VCaP (cell line): ENCODE measurements around the gene RGS12.
A peak's percentile ranks its signal among the peaks of the same experiment; 100 is the strongest.

ENCODE experiments used
- H3K27ac ChIP-seq: fragments of 450-650 bp; 2 replicates; pipeline ENCODE4 v1.5.1; 2017
- CTCF ChIP-seq: fragments of 450-650 bp; conservative IDR thresholded peaks from 2 replicates; pipeline ENCODE4 v1.5.1; 2017; ENCODE audit warnings: mild to moderate bottlenecking, moderate library complexity

RGS12 gene

GRCh38 chr4:3287271-3287971 is 5.4 kb upstream of the RGS12 start:
- no peak for TF ChIP-seq CTCF
- no peak overlapping the region for H3K27ac ChIP-seq

GRCh38 chr4:3287972-3288570 is 4.8 kb upstream of the RGS12 start:
- no peak overlapping the region for H3K27ac ChIP-seq
- no peak for TF ChIP-seq CTCF

GRCh38 chr4:3288571-3289094 is 4.2 kb upstream of the RGS12 start:
- no peak for TF ChIP-seq CTCF
- no peak overlapping the region for H3K27ac ChIP-seq

GRCh38 chr4:3290476-3290875 is 2.3 kb upstream of the RGS12 start:
- peak overlapping the region; percentile 90 for H3K27ac ChIP-seq
- no peak for TF ChIP-seq CTCF

GRCh38 chr4:3290889-3291321 is 1.9 kb upstream of the RGS12 start:
- peak overlapping the region; percentile 90 for H3K27ac ChIP-seq
- no peak for TF ChIP-seq CTCF

GRCh38 chr4:3291411-3291968 is 1.3 kb upstream of the RGS12 start:
- peak overlapping the region; percentile 90 for H3K27ac ChIP-seq
- TF ChIP-seq CTCF, result 0 out of 2 replicates have a peak, but pooled peaks have one; percentile 22

GRCh38 chr4:3291969-3292570 is 751 bp upstream of the RGS12 start:
- TF ChIP-seq CTCF, result no peak
- peak overlapping the region; percentile 90 for H3K27ac ChIP-seq
